ENCODE results near the gene AMOTL1. TPM values are rescaled to one million over a fixed set of nuclear protein-coding genes. Genes with fewer than 3 reads are reported as not detected.

AMOTL1 gene
- total and polyA plus RNA-seq, 12 donors = 3.1 to 115 (median 68.3) TPM

GRCh38 chr11:94858012-94858705 is 90.0 kb downstream of the AMOTL1 start:
- 86 to 91% methylated on average over 4 of the region's 4 CpGs for WGBS, 2 donors
- Histone ChIP-seq H3K9me3 (no peaks in the 10 kb centered on the region), H3K27ac (no peak overlapping the region), H3K36me3 (peaks cover 0 to 100% (median 65%) of the 10 kb centered on the region in 9 donors), H3K27me3 (no peaks in the 10 kb centered on the region), H3K4me3 (no peak overlapping the region), H3K4me1 (peaks cover 0 to 30% (median 8%) of the 10 kb centered on the region in 9 donors)
- intact Hi-C loops (cut with DNase I) = no loop called here
- DNase-seq (no peak), ATAC-seq (no peak)
- no peak for TF ChIP-seq CTCF (IDR thresholded peaks at IDR 0.05)

GRCh38 chr11:94860333-94860732 is 92.2 kb downstream of the AMOTL1 start:
- TF ChIP-seq CTCF (IDR thresholded peaks at IDR 0.05) = no peak

GRCh38 chr11:94861306-94861845 is 93.2 kb downstream of the AMOTL1 start:
- no peak for TF ChIP-seq CTCF (IDR thresholded peaks at IDR 0.05)
- H3K4me3 ChIP-seq = no peak overlapping the region
- no peaks in the 10 kb centered on the region for H3K27me3 ChIP-seq
- no peak overlapping the region for H3K27ac ChIP-seq
- H3K36me3 ChIP-seq = peaks cover 6 to 100% (median 58%) of the 10 kb centered on the region in 9 donors
- intact Hi-C loops (cut with DNase I) = no loop called here
- ATAC-seq (no peak), DNase-seq (no peak)
- no peaks in the 10 kb centered on the region for H3K9me3 ChIP-seq
- H3K4me1 ChIP-seq = peaks cover 0 to 9% (median 0%) of the 10 kb centered on the region in 9 donors
- WGBS, 2 donors = 73 to 84% methylated on average over 9 of the region's 9 CpGs

More at GRCh38 chr11:94860333-94860732, 92.2 kb downstream of the AMOTL1 start:
- Histone ChIP-seq H3K27ac (no peak overlapping the region), H3K4me1 (peaks cover 0 to 16% (median 6%) of the 10 kb centered on the region in 9 donors), H3K36me3 (peaks cover 6 to 100% (median 55%) of the 10 kb centered on the region in 9 donors), H3K27me3 (no peaks in the 10 kb centered on the region), H3K4me3 (no peak overlapping the region), H3K9me3 (no peaks in the 10 kb centered on the region)
- ATAC-seq = no peak
- DNase-seq = no peak
- intact Hi-C loops (cut with DNase I) = no loop called here
- 89 to 90% methylated on average over 2 of the region's 2 CpGs for WGBS, 2 donors

- Histone ChIP-seq H3K4me3 (no peak overlapping the region), H3K9me3 (no peaks in the 10 kb centered on the region), H3K27ac (no peak overlapping the region), H3K4me1 (peaks cover 0 to 2% (median 0%) of the 10 kb centered on the region in 9 donors), H3K36me3 (peaks cover 6 to 100% (median 67%) of the 10 kb centered on the region in 9 donors), H3K27me3 (no peaks in the 10 kb centered on the region)
- DNase-seq (no peak), ATAC-seq (no peak)
- 91 to 94% methylated on average over 11 of the region's 11 CpGs for WGBS, 2 donors
- no peak for TF ChIP-seq CTCF (IDR thresholded peaks at IDR 0.05)
- intact Hi-C loops (cut with DNase I) = no loop called here
Observed at GRCh38 chr11:94862926-94863880, 95.0 kb downstream of the AMOTL1 start.
